Fibroblast of the aortic adventitia (primary cell): Measurements from ENCODE around the gene FAM107A. TPM values are rescaled to one million over a fixed set of nuclear protein-coding genes. Genes with fewer than 3 reads are reported as not detected.

Source experiments
- DNase-seq: peaks from one replicate; pipeline ENCODE4 v3.0.0-alpha.2; 2010; ENCODE audit warnings: low read depth
- H3K4me3 ChIP-seq: 2 replicates; pipeline ENCODE4 v1.5.1; 2011; ENCODE audit warnings: low read depth, mild to moderate bottlenecking, control low read depth, low read length, moderate library complexity
- total RNA-seq: library from RNA; depleted of rRNA; stranded (reverse); fragments of >200 nt; gene quantifications from 2 replicates; pipeline ENCODE4 v1.2.3, GENCODE V29; 2012; ENCODE audit warnings: low replicate concordance
- TF ChIP-seq, protein P1 (sequence below): IDR thresholded peaks from 2 replicates; pipeline ENCODE4 v1.5.1; 2011; ENCODE audit warnings: mild to moderate bottlenecking, low read length, control low read depth, inconsistent platforms; ENCODE audit not compliant: insufficient read depth

Gene FAM107A
- total RNA-seq, 1 donor = 0.54 TPM

DNA sequence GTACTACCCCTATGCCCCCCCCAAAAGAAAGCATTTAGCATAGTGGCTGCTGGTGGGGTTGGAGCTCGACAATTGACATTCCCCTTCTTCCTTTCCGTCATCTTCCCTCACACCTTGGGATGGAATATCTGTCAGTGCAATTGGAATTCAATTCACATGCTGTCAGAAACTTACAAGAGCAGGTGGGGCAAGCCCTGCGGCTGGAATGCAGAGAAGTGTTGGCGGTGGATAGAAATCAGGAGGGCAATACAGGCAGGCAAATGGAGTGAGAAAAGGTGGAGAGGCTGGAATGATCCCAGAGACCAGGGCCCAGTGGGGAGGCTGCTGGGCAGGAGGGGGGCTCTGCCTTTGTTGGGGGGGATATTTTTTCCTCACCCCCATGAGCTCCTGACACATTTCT is 45.2 kb upstream of the FAM107A start:
- no peak overlapping the region for H3K4me3 ChIP-seq
- DNase-seq = no peak
- TF ChIP-seq, protein P1, sequence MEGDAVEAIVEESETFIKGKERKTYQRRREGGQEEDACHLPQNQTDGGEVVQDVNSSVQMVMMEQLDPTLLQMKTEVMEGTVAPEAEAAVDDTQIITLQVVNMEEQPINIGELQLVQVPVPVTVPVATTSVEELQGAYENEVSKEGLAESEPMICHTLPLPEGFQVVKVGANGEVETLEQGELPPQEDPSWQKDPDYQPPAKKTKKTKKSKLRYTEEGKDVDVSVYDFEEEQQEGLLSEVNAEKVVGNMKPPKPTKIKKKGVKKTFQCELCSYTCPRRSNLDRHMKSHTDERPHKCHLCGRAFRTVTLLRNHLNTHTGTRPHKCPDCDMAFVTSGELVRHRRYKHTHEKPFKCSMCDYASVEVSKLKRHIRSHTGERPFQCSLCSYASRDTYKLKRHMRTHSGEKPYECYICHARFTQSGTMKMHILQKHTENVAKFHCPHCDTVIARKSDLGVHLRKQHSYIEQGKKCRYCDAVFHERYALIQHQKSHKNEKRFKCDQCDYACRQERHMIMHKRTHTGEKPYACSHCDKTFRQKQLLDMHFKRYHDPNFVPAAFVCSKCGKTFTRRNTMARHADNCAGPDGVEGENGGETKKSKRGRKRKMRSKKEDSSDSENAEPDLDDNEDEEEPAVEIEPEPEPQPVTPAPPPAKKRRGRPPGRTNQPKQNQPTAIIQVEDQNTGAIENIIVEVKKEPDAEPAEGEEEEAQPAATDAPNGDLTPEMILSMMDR = no peak

DNA sequence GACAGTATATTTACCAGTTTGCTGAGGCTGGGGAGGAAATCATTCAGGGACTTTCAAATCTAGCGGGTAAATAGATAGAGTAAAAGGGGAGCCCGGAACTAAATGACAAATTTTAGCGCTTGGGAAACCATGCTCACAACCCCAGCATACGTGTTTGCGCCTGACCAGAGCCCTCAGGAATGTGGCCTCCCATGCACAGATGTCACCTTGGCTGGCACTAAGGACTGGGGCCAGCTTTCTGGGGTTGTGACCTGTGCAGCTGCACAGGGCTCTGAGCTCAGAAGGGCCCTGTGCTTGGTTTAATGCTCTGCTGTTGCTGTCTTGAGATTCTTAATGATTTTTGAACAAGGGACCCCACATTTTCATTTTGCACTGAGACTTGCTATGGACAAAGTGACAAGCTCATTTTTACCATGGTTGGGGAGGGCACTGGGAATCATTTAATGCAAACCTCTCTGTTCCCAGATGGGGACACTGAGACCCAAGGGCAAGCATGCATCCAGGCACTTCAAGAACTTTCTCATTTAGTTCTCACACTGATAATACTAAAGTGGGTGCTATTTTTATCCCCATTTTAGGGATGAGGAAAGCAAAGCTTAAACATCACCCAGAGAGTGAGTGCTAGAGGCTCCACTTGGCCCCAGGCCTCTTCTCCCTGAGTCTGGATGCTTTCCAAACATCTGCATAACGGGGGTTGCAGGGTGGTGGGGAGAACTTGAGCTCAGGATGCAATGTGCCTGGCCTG is 44.1 kb upstream of the FAM107A start:
- DNase-seq = no peak
- H3K4me3 ChIP-seq = no peak overlapping the region
- TF ChIP-seq, protein P1 = no peak

DNA sequence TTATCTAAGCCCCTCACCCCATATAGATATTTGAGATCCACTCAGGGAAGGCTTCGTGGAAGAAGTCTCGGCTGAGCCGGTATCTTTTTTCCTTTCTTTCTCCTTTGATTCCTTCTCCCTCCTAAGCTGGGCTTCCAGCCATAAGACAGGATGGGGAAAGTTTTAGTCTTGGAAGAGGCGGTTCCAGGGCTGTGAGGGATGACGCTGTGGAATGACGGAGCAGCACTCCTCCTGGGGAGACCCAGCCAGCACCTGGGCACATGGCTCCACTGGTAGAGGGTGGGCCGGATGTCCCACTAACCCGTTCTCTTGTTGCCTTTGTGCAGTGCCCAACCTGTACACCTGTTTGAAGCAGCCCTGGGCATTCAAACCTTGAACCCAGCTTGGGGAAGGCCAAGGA is 43.2 kb upstream of the FAM107A start:
- TF ChIP-seq, protein P1 = no peak
- no peak overlapping the region for H3K4me3 ChIP-seq
- no peak for DNase-seq

DNA sequence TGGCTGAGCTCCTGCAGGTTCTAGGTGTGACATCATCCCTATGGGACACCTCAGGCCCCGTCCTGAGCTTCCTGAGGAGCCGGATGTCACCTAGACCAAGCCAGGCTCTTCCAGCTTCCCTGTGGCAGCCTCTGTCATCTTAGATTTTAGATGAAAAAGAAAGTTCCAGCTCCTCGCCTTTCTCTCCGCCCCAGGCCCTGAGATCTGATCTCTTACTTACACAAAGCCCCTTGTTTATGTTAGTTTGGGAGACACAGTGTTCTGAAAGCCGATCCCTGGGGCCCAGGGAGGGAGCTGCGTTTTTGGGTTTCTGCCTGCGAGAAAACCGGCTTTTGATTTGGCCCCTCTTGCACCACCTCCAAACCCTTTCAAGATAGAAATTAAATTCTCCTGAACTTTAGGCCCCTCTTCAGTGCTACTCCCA is 40.2 kb upstream of the FAM107A start:
- H3K4me3 ChIP-seq = no peak overlapping the region
- TF ChIP-seq, protein P1 = no peak
- no peak for DNase-seq

DNA sequence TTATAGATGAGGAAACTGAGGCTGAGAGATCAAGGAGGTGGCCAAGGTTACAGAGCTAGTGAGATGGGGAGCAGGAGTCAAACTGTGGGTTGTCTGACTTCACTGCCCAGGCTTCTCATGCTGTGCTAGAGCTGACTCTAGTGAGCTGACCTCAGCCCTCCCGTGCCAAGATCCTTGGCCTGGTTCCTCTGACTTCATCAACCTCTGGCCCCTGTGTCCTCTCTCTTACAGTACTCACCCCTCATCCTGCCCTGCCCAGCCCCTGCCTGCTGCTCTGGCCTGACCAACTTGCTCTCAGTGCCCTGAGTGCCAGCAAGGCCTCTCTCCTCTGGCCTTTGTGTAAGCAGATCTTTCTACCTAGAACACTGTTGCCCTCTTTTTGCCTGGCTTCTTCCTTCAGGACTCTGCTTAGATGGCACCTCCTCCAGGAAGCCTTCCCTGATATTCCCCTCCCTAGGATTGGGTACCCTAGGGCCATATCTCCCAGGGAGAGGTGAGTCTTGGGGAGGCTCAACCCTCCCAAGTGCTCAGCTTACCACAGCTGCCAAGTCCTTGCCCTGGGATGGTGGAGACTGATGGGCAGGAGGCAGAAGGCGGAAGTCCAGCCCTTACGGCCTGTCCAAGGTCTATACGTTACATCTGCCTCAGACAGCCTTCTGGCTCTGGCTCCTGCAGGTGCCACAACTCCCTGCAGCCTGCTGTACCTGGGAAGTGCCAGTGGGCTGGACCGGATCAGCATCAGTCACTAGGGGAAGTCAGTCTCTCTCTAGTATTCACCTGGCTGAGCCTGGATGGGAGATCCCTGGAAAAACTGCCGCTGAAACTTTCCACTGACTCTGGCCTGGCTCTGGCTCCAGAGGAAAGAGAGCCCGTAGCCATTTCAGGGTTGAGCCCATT is 36.3 kb upstream of the FAM107A start:
- DNase-seq = no peak
- TF ChIP-seq, protein P1 = no peak

DNA sequence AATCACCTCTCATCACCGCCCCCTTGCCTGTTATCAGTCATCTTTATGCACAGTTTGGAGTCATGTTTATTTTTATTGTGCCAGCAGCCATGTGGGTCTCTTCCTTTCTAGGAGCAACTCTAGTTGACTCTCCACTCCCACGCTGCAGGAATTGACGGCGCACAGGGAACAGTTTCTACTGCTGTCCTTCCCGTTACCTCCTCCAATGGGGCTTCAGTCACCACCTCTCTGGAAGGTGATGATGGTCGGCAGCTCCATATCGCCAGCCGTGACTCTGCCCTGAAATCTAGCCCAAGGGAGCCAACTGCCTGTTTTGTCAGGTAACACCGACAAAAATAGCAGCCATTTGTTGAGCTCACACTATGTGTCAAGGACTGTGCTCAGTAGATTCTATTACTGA is 35.6 kb upstream of the FAM107A start:
- TF ChIP-seq, protein P1 = no peak
- no peak for DNase-seq
- H3K4me3 ChIP-seq = no peak overlapping the region

More for the DNA sequence above, 36.3 kb upstream of the FAM107A start:
- H3K4me3 ChIP-seq = no peak overlapping the region
